ENCODE results near the gene KLK15. TPM values are rescaled to one million over a fixed set of nuclear protein-coding genes. Genes with fewer than 3 reads are reported as not detected.

KLK15 gene
- total RNA-seq, 2 experiments from 2014 or later: not detected

- Mint-ChIP-seq H3K27me3 (peaks cover 68% of the 10 kb centered on the region), H3K36me3 (ENCODE audit: low read depth) (no peaks in the 10 kb centered on the region), H3K27ac (no peak overlapping the region), H3K9me3 (no peaks in the 10 kb centered on the region), H3K4me3 (no peak overlapping the region), H3K4me1 (ENCODE audit: low read depth) (peaks cover 12% of the 10 kb centered on the region)
- H3K4me3 ChIP-seq (ENCODE audit: low read length): no peak overlapping the region
- no peak overlapping the region for H3K27ac ChIP-seq (ENCODE audit: low read depth in 1 of 2, low read length in 2 of 2)
- TF ChIP-seq CTCF (IDR thresholded peaks at IDR 0.05): no peak
- H3K4me1 ChIP-seq (ENCODE audit: insufficient read depth, low read length): peaks cover 14% of the 10 kb centered on the region
- H3K36me3 ChIP-seq (ENCODE audit: insufficient read depth, low read length): no peaks in the 10 kb centered on the region
- POLR2A ChIA-PET: no interaction called here
- ATAC-seq (ENCODE audit: poor library complexity) (no peak), DNase-seq (no peak)
- H3K27me3 ChIP-seq (ENCODE audit: control insufficient read depth in 1 of 2, insufficient read depth in 2 of 2, low read length in 2 of 2): peaks cover 42 to 50% of the 10 kb centered on the region in 2 experiments
- CTCF ChIA-PET: interaction anchor here (0.9 to 1.1 kb wide), 2 partner anchors 57 to 243 kb away, joined by 3 read pairs; no protein-coding TSS in a partner anchor
- intact Hi-C loops (cut with DNase I, micrococcal nuclease): loop anchor here (5.0 kb wide), 3 partner anchors 54 to 529 kb away; no protein-coding TSS in a partner anchor
- peaks cover 0 to 15% of the 10 kb centered on the region in 2 experiments for H3K9me3 ChIP-seq (ENCODE audit: control insufficient read depth in 1 of 2, insufficient read depth in 1 of 2, low read length in 2 of 2)
Measured at GRCh38 chr19:50780753-50781435, 52.5 kb downstream of the KLK15 start.

GRCh38 chr19:50779504-50780457, 53.6 kb downstream of the KLK15 start:
- Histone ChIP-seq H3K4me3 (ENCODE audit: low read length) (no peak overlapping the region), H3K27me3 (ENCODE audit: control insufficient read depth in 1 of 2, insufficient read depth in 2 of 2, low read length in 2 of 2) (peaks cover 48 to 62% of the 10 kb centered on the region in 2 experiments), H3K9me3 (ENCODE audit: control insufficient read depth in 1 of 2, insufficient read depth in 1 of 2, low read length in 2 of 2) (peaks cover 0 to 20% of the 10 kb centered on the region in 2 experiments), H3K4me1 (ENCODE audit: insufficient read depth, low read length) (peaks cover 14% of the 10 kb centered on the region), H3K36me3 (ENCODE audit: insufficient read depth, low read length) (no peaks in the 10 kb centered on the region), H3K27ac (ENCODE audit: low read depth in 1 of 2, low read length in 2 of 2) (no peak overlapping the region)
- Mint-ChIP-seq H3K27me3 (peaks cover 78% of the 10 kb centered on the region), H3K4me3 (no peak overlapping the region), H3K36me3 (ENCODE audit: low read depth) (no peaks in the 10 kb centered on the region), H3K9me3 (no peaks in the 10 kb centered on the region), H3K4me1 (ENCODE audit: low read depth) (peaks cover 12% of the 10 kb centered on the region), H3K27ac (no peak overlapping the region)
- intact Hi-C loops (cut with DNase I, micrococcal nuclease): loop anchor here (5.0 kb wide), 3 partner anchors 52 to 527 kb away; no protein-coding TSS in a partner anchor
- no peak for TF ChIP-seq CTCF (IDR thresholded peaks at IDR 0.05)
- POLR2A ChIA-PET: no interaction called here
- CTCF ChIA-PET: interaction anchor here (1.1 kb wide), 1 partner anchor 242 kb away, joined by 3 read pairs; no protein-coding TSS in a partner anchor
- ATAC-seq (ENCODE audit: poor library complexity) (no peak), DNase-seq (no peak)

- ATAC-seq (ENCODE audit: poor library complexity): no peak
Measured at GRCh38 chr19:50778906-50779430, 54.4 kb downstream of the KLK15 start.

More at GRCh38 chr19:50778906-50779430, 54.4 kb downstream of the KLK15 start:
- no peak for TF ChIP-seq CTCF (IDR thresholded peaks at IDR 0.05)
- ChIA-PET CTCF (no interaction called here), POLR2A (no interaction called here)
- H3K4me1 ChIP-seq (ENCODE audit: insufficient read depth, low read length): peaks cover 13% of the 10 kb centered on the region
- Mint-ChIP-seq H3K27me3 (peaks cover 84% of the 10 kb centered on the region), H3K4me3 (no peak overlapping the region), H3K36me3 (ENCODE audit: low read depth) (no peaks in the 10 kb centered on the region), H3K4me1 (ENCODE audit: low read depth) (peaks cover 12% of the 10 kb centered on the region), H3K9me3 (no peaks in the 10 kb centered on the region), H3K27ac (no peak overlapping the region)
- no peaks in the 10 kb centered on the region for H3K36me3 ChIP-seq (ENCODE audit: insufficient read depth, low read length)
- H3K4me3 ChIP-seq (ENCODE audit: low read length): no peak overlapping the region
- H3K9me3 ChIP-seq (ENCODE audit: control insufficient read depth in 1 of 2, insufficient read depth in 1 of 2, low read length in 2 of 2): peaks cover 0 to 20% of the 10 kb centered on the region in 2 experiments
- intact Hi-C loops (cut with DNase I, micrococcal nuclease): no loop called here
- no peak overlapping the region for H3K27ac ChIP-seq (ENCODE audit: low read depth in 1 of 2, low read length in 2 of 2)
- H3K27me3 ChIP-seq (ENCODE audit: control insufficient read depth in 1 of 2, insufficient read depth in 2 of 2, low read length in 2 of 2): peaks cover 50 to 64% of the 10 kb centered on the region in 2 experiments
- no peak for DNase-seq
